Stimulated activated CD8-positive, alpha-beta memory T cell treated with anti-CD3 and anti-CD28 coated beads, Interleukin-7, amount 100 ng/mL, for 48 hours (primary cell): Measurements from ENCODE around the gene P3H2.
"Not testable (repeated sequence)": the region's sequence is repeated elsewhere in the genome, so short reads cannot be mapped to it uniquely, and the experiment has no call there.

ENCODE experiments used
- DNase-seq, 2 donors: peaks; one replicate each; pipeline ENCODE4 v3.0.0-alpha.2; 2020; ENCODE audit warnings: low read depth in 1 of 2; ENCODE audit errors: extremely low read depth in 1 of 2

The P3H2 gene

GRCh38 chr3:189988854-189989253 lies 131.8 kb downstream of the P3H2 start:
- DNase-seq, result no peak

- DNase-seq, result no peak
Observed at GRCh38 chr3:189988322-189988721, 132.4 kb downstream of the P3H2 start.

DNA sequence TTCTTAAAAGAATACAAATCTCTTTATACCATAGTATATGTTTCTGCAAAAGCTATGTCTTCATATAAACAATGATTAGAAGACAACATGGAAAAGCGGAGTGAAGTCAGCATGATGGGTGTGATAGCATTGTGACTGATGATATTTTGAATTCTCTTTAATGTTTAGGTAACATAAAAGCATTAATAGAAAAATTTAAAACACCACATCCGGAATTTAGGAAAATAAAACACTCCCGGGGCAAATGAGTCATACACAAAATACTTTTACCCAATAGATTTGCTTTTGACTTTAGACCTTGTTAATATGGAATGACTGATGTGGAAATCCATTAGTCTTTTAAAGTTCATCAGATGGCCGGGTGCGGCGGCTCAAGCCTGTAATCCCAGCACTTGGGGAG lies 134.7 kb downstream of the P3H2 start:
- no peak for DNase-seq

DNA sequence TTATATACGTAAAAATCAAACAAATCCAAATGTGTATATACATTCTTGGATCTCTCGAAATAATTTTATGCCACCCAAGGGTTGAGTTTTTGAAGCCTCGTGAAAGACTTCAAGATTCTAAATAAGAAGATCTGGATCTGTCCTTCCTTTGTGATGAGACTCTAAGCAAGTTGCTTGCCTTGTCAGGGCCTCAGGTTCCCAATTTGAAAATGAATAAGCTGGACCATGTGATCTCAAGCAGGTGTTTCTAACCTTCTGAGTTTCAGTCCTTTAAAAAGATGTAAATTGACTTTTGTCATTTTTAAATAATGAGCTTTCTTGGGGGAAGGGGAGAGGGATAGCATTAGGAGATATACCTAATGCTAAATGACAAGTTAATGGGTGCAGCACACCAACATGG lies 137.1 kb downstream of the P3H2 start:
- DNase-seq, result no peak

GRCh38 chr3:189982321-189982945 lies 138.3 kb downstream of the P3H2 start:
- no peak for DNase-seq

DNA sequence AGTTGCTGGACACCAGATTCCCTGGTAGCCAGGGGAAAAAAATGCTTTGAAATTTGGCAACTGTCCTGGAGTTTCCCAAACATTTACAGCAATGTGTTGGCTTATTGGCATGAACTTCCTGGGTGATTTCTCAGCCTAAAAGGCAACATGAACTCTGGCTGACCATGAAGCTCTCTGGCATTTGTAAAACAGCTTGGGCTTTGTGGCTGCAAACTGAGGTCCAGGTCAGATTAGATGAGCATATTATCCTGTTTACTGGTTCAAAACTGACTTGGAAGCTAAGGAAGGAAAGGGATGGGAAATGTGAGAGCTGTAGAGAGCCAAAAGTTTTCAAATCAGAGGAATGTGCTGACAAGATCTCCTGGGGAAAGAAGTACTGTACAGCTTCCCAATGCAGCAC lies 139.0 kb downstream of the P3H2 start:
- DNase-seq, result no peak

DNA sequence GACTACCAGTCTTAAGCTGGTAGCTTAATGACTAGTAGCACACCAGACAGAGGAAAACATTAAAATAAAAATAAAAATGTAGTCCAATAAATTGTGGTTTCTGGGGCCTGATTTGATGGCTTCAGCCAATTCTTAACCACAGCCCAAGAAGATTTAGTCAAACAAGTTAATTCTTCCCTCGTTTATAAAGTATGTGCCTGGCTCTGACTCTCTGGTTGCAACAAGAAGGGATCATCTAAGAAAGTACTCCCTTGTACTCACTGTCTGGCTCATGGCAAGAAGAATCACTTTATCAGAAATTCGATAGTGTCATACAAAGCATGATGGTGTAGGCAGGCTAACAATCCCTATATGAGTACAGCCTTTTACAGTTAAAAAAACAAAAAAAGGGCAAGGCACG lies 141.9 kb downstream of the P3H2 start:
- DNase-seq, result no peak

- DNase-seq, result no peak
Observed at GRCh38 chr3:189977174-189977573, 143.5 kb downstream of the P3H2 start.

GRCh38 chr3:189975391-189975990 lies 145.2 kb downstream of the P3H2 start:
- no peak for DNase-seq

- DNase-seq, result no peak
Observed at GRCh38 chr3:189974359-189974758, 146.3 kb downstream of the P3H2 start.

DNA sequence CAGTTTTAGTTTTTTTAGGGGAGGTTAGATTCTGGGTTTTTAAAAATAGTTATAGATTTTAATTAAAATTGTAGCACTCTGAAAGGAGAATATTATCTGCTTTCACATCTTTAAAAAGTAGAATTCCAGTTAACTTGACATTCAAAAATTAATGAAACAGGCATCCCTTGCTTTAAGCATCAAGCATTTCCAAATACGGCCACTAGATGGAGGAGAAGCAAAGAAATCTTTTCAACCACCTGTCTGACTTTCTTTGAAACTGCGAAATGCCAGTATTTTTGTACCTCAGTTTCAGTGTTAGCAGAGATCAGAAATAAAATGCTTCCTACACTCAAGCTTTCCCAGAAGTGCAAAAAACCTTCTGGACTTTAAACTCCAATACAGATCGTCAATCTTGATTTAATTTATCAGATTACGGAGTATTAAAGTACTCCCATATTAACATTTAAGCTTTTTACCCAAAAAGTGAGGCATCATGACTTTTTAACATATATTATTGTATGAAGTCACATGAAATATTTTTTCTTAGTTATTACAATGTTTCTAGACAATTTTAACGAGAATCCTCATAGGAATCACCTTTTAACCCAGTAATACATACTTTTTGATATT lies 153.3 kb downstream of the P3H2 start:
- DNase-seq, result no peak

- DNase-seq, result no peak
Observed at GRCh38 chr3:189966843-189967242, 153.9 kb downstream of the P3H2 start.

DNA sequence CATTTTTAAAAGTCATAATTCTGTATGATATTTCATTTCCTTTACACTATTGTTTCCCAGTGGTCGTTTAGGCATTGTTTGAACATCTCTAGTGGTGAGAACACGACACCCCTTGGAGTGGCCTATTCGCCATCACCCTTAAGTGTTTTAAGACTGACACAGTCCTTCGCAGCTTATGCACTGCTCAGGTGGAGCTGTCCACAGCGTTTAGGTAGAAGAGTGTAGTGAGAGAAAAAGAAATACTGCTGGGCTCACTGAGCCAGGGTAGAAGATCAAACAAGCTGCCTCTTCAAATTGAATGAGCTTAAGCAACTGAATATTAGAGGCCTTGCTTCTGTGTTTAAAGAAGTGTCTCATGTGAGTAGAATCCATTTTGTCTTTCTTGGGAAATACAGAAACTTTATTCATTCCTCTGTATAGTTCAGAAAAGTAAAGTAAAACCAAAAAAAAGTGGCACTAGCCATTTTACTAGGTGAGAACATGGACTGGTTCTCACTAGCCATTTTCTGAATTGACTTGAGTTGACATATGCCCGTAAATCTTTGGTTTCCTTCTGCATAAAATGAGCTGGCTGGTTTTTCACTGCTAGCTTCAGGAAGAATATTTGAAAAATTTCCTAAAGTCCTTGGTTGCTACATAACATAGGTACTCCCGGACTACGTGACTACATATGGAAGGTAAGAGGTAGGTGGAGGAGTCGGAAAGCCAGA lies 155.9 kb downstream of the P3H2 start:
- no peak for DNase-seq

GRCh38 chr3:189962466-189962865 lies 158.2 kb downstream of the P3H2 start:
- no peak for DNase-seq

DNA sequence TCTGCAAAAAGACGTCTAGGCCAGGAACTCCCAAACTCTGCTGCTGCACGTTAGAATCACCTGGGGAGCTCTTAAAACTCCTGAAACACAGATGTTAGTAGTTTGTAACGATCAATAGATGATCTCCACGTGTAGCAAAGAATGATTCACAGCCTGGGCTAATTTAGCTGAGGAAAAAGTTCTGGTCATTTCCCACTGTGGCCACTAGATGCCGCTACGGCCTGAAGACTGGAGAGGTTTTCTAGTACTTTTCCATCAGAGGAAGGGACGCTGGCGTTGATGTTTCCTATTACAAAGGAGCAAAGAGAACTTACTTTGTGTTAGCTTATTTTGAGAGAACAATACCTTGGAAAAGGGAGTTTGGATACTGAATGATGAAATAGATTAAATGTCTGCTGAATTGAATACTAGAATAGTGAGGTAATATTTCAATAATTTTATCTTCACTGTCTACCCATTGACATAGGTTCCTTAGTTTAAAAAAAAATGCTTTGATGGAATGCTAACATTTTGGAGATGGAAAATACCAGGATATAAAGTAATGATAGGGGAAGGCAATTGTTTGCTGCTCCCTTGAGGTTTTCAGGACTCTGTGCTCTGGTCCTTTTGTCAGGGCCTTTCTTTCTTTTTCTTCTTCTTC lies 159.1 kb downstream of the P3H2 start:
- peak in 1 of 2 donors; percentile 50 for DNase-seq

DNA sequence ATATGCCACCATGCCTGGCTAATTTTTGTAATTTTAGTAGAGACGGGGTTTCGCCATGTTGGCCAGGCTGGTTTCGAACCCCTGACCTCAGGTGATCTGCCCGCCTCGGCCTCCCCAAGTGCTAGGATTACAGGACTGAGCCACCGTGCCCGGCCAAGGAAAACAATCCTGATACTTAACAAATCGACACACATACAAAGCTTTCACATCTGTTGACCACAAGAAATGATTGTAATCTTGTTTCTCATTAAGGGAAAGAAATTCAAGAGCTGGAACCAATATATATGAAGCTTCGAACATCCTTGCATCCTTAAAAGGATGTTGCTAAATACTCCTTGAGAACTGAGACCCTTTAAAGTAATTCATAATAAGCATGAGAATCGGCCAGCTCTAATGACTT lies 159.6 kb downstream of the P3H2 start:
- DNase-seq, result not testable (repeated sequence)

DNA sequence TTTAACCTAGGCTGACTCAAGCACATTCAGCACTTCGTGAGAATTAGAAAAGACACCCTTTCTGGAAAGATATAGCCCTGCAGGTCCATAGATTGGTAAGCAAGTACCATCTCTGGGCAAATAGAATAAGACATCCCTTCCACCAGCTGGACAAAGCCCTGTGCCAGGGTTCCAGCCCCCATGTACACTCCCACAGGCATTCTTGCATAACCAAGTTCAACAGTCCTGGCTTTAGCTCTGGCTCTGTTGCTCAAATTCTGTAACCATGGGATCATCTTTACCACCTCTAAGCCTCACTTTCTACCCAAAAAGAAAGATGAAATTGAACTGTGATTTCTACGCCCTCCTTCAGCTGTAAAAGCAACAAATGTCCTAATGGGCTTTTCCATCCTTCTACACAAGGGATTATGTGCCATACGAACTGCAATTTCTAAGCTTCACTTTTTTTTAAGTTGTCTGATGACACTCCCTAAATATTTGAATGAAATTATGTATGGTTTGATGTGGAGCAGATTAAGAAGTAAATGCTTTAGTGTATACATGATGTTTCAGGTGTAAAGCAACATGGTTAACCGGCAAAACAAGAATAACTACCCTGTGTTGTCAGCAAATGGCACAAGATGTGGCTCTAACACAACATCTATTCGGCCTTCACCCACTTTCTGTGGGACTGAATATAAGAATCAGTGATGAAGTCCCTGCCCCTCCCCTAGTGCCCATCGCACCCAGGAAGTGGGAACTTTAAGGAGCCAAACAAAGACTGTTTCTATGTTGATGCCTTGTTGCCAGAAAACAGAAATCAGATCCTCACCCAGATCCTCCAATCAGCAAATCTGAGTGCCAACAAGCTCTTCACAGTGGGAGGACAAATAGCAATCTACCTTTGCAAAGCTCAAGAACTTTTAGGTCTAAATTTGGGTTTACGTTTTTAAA lies 165.7 kb downstream of the P3H2 start:
- no peak for DNase-seq

GRCh38 chr3:189953551-189953950 lies 167.1 kb downstream of the P3H2 start:
- no peak for DNase-seq

- DNase-seq, result no peak
Observed at GRCh38 chr3:189952272-189952671, 168.4 kb downstream of the P3H2 start.

DNA sequence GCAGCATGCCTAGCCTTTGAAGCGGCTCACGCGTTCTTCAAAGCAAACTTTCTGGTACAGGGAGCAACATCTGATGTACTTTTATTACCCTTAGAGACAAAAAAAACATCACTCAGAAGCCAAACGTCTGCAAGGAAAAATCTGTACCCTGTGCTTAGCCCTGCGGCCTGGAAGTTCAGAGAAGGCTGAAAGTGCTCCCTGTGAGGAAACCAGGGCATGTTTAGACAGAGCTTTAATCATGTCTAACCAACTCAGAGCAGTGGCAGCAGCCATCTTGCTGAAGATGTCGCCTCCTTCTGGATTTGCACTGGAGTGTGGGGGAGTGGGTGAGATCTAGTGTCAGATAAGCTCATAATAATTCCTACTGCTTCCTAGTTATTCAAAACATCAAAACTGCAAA lies 170.4 kb downstream of the P3H2 start:
- DNase-seq, result no peak
